GM08714 (cell line): ENCODE measurements around the gene COQ2.

ENCODE experiments used
- H3K4me3 ChIP-seq: fragments of 200-500 bp; sonication (Bioruptor generic); 2 replicates; pipeline ENCODE4 v1.5.1; 2014; ENCODE audit warnings: mild to moderate bottlenecking, low read length, inconsistent platforms
- ZNF274 ChIP-seq: IDR thresholded peaks from 2 replicates; pipeline ENCODE4 v1.6.1; 2012; ENCODE audit warnings: mild to moderate bottlenecking, low read depth, low read length

COQ2 gene

GRCh38 chr4:83223781-83224180, 60.8 kb downstream of the COQ2 start:
- no peak overlapping the region for H3K4me3 ChIP-seq
- no peak for TF ChIP-seq ZNF274

- no peak overlapping the region for H3K4me3 ChIP-seq
- no peak for TF ChIP-seq ZNF274
Measured at GRCh38 chr4:83221897-83222441, 62.6 kb downstream of the COQ2 start.

GRCh38 chr4:83219344-83220331, 65.0 kb downstream of the COQ2 start:
- H3K4me3 ChIP-seq, result peak overlapping the region; percentile 37; the same call in 1 of the 2 replicates
- TF ChIP-seq ZNF274, result no peak

- peak overlapping the region; percentile 35; the same call in 1 of the 2 replicates for H3K4me3 ChIP-seq
- TF ChIP-seq ZNF274, result no peak
Measured at GRCh38 chr4:83217721-83218522, 66.7 kb downstream of the COQ2 start.

GRCh38 chr4:83216959-83217683, 67.5 kb downstream of the COQ2 start:
- TF ChIP-seq ZNF274, result no peak
- H3K4me3 ChIP-seq, result peak overlapping the region; percentile 5; the same call in 1 of the 2 replicates

- TF ChIP-seq ZNF274, result no peak
- H3K4me3 ChIP-seq, result no peak overlapping the region
Measured at GRCh38 chr4:83214079-83214478, 70.5 kb downstream of the COQ2 start.
